K562 (cell line): ENCODE results near the gene SMG6. TPM values are rescaled to one million over a fixed set of nuclear protein-coding genes. Genes with fewer than 3 reads are reported as not detected.

Experiments used
- ATAC-seq: fragments of 200-7000 bp; cut with Tn5 transposase; 3 replicates; pipeline ENCODE4 v1.9.1; 2020; ENCODE audit warnings: moderate library complexity
- BruUV-seq: library from RNA; stranded (reverse); fragments of 400-500 nt; replicated peaks from 2 replicates; lab custom pipeline; 2021; lab: Mats Ljungman, UMichigan
- CTCF ChIA-PET: fragments of 300-600 bp; formaldehyde crosslinking; extraction: SDS; loops from one replicate; lab custom pipeline; 2021; ENCODE audit warnings: low intra/inter-chr PET ratio; lab: Yijun Ruan, JAX
- POLR2A ChIA-PET: fragments of 300-600, 350-650 bp; sonication (Branson Sonifier 250); formaldehyde crosslinking; extraction: SDS; loops from one replicate; lab custom pipeline; 2021; ENCODE audit warnings: antibody characterized with exemption, inconsistent platforms; lab: Yijun Ruan, JAX
- DNase-seq, 4 experiments: peaks; one replicate each; pipeline versions ENCODE4 v3.0.0 to v3.0.0-alpha.2; 2011 to 2018; ENCODE audit warnings: low spot score in 3 of 4, mixed read lengths in 3 of 4; ENCODE audit errors: extremely low read depth in 1 of 4
- FAIRE-seq: peaks from 2 replicates; lab custom pipeline; 2011; peaks lifted over from hg19 to GRCh38; lab: Jason Lieb, UNC
- H2AFZ ChIP-seq: 2 replicates; pipeline ENCODE4 v1.6.0; 2011; ENCODE audit warnings: low read depth, low read length, control low read depth, inconsistent platforms
- H3K27ac ChIP-seq: fragments of 200-600 bp; 3 replicates; pipeline ENCODE4 v1.8.0; 2011; ENCODE audit warnings: low read depth, mild to moderate bottlenecking, control low read depth, inconsistent platforms, low read length, moderate library complexity, mixed read lengths; ENCODE audit errors: extremely low read depth
- H3K27me3 ChIP-seq, 2 experiments: fragments of 300-600 bp in 1 of 2; 2 replicates in 1 of 2; 3 replicates in 1 of 2; pipeline versions ENCODE4 v1.6.0 to v1.8.0; 2011; ENCODE audit warnings: inconsistent platforms in 2 of 2, low read length in 2 of 2, mild to moderate bottlenecking in 1 of 2, mixed read lengths in 1 of 2, moderate library complexity in 1 of 2; ENCODE audit not compliant: control insufficient read depth in 2 of 2, insufficient read depth in 2 of 2
- H3K36me3 ChIP-seq: fragments of 300-600 bp; 3 replicates; pipeline ENCODE4 v1.8.0; 2011; ENCODE audit warnings: mild to moderate bottlenecking, low read length, inconsistent platforms; ENCODE audit not compliant: control insufficient read depth, insufficient read depth
- H3K4me1 ChIP-seq, 2 experiments: fragments of 200-600 bp in 1 of 2; replicated peaks in 1 of 2; 2 replicates in 1 of 2; 3 replicates in 1 of 2; pipeline versions ENCODE4 v1.5.1 to v1.8.0; 2011; ENCODE audit warnings: inconsistent platforms in 2 of 2, low read length in 2 of 2, mild to moderate bottlenecking in 1 of 2, mixed read lengths in 1 of 2, moderate library complexity in 1 of 2; ENCODE audit not compliant: control insufficient read depth in 2 of 2, insufficient read depth in 2 of 2
- H3K4me2 ChIP-seq: 2 replicates; pipeline ENCODE4 v1.6.1; 2011; ENCODE audit warnings: low read length, control low read depth, inconsistent platforms, mixed read lengths; ENCODE audit not compliant: insufficient read depth
- H3K4me3 ChIP-seq: fragments of 200-600 bp; sonication (generic), shearing (Covaris generic); 2 replicates; pipeline ENCODE4 v1.5.1; 2016; ENCODE audit warnings: control low read depth, inconsistent platforms
- H3K79me2 ChIP-seq: fragments of 200-600 bp; 3 replicates; pipeline ENCODE4 v1.8.0; 2011; ENCODE audit warnings: low read length, inconsistent platforms; ENCODE audit not compliant: control insufficient read depth, insufficient read depth
- H3K9ac ChIP-seq, 2 experiments: 2 replicates each; pipeline versions ENCODE4 v1.6.0 to v1.6.1; 2011; ENCODE audit warnings: low read depth in 2 of 2, low read length in 2 of 2, control low read depth in 1 of 2, inconsistent platforms in 1 of 2, mild to moderate bottlenecking in 1 of 2, mixed read lengths in 1 of 2; ENCODE audit not compliant: insufficient read depth in 1 of 2
- H3K9me1 ChIP-seq: one replicate; pipeline ENCODE4 v1.6.0; 2011; ENCODE audit warnings: inconsistent platforms, mild to moderate bottlenecking, low read length, moderate library complexity; ENCODE audit not compliant: control insufficient read depth, insufficient read depth
- H3K9me3 ChIP-seq: replicated peaks from 2 replicates; pipeline ENCODE4 v1.5.1; 2011; ENCODE audit warnings: low read depth, low read length, inconsistent platforms; ENCODE audit not compliant: control insufficient read depth, insufficient read depth
- H4K20me1 ChIP-seq: replicated peaks from 2 replicates; pipeline ENCODE4 v1.6.1; 2011; ENCODE audit warnings: low read length, inconsistent platforms, mixed read lengths; ENCODE audit not compliant: control insufficient read depth, insufficient read depth
- CREBBP ChIP-seq: IDR thresholded peaks from one replicate; pipeline ENCODE4 v1.6.1; 2012; ENCODE audit warnings: low read depth, mild to moderate bottlenecking, control low read depth, inconsistent platforms, low read length
- HOXB6 ChIP-seq: fragments of 250-450 bp; sonication (Bioruptor Pico); IDR thresholded peaks from 2 replicates; pipeline ENCODE4 v1.5.1; 2022; ENCODE audit warnings: mild to moderate bottlenecking, borderline replicate concordance
- IRF9 ChIP-seq: fragments of 450-650 bp; IDR thresholded peaks from 2 replicates; pipeline ENCODE4 v1.6.1; 2016; ENCODE audit warnings: missing biosample characterization, missing genetic modification characterization
- MEF2D ChIP-seq: conservative IDR thresholded peaks from 2 replicates; pipeline ENCODE4 v1.6.1; 2016; ENCODE audit warnings: low read depth, missing genetic modification characterization, missing compliant biosample characterization
- NFRKB ChIP-seq: fragments of 450-650 bp; IDR thresholded peaks from 2 replicates; pipeline ENCODE4 v1.6.1; 2016; ENCODE audit warnings: low read depth
- SRSF7 ChIP-seq: fragments of 200-400 bp; formaldehyde crosslinking; optimal IDR thresholded peaks from 2 replicates; pipeline ENCODE3; 2017; ENCODE audit warnings: mild to moderate bottlenecking, low read depth, low read length
- STAT5A ChIP-seq: IDR thresholded peaks from 2 replicates; pipeline ENCODE4 v1.6.1; 2012; ENCODE audit warnings: low read length, inconsistent platforms, borderline replicate concordance
- TAF1 ChIP-seq: IDR thresholded peaks from 2 replicates; pipeline ENCODE4 v1.6.1; 2011; ENCODE audit warnings: mild to moderate bottlenecking, low read length, moderate library complexity; ENCODE audit not compliant: insufficient read depth, control insufficient read depth, severe bottlenecking; ENCODE audit errors: extremely low read depth
- TRIM28 ChIP-seq: fragments of 450-650 bp; IDR thresholded peaks from 2 replicates; pipeline ENCODE4 v1.6.1; 2017
- ZKSCAN1 ChIP-seq: fragments of 150-350 bp; IDR thresholded peaks from 2 replicates; pipeline ENCODE4 v1.6.1; 2016; ENCODE audit warnings: low read depth, low read length
- ZNF174 ChIP-seq: fragments of 250-450 bp; sonication (Bioruptor Pico); IDR thresholded peaks from 2 replicates; pipeline ENCODE4 v1.4.0; 2020; ENCODE audit warnings: mild to moderate bottlenecking
- ZNF436 ChIP-seq: fragments of 250-450, 450-650 bp; sonication (Bioruptor Pico); formaldehyde crosslinking; IDR thresholded peaks from 2 replicates; pipeline ENCODE4 v1.7.0; 2020; ENCODE audit warnings: mild to moderate bottlenecking
- ZZZ3 ChIP-seq: fragments of 450-650 bp; IDR thresholded peaks from 2 replicates; pipeline ENCODE4 v1.6.1; 2016; ENCODE audit warnings: antibody characterized with exemption, mild to moderate bottlenecking, moderate library complexity
- WGBS: fragments of 100-300 bp; shearing (Covaris generic); methylation state at CpG from one replicate; pipeline ENCODE4 v1.1.6; 2016; ENCODE audit warnings: low coverage, mixed read lengths; ENCODE audit not compliant: insufficient coverage; ENCODE audit errors: missing lambda C conversion rate; 5-methylcytosine and 5-hydroxymethylcytosine counted together
- in situ Hi-C: fragments of 300-500 bp; cut with MboI; formaldehyde crosslinking; loops from 4 replicates; pipeline ENCODE4 v1.15.0; 2018; ENCODE audit warnings: inconsistent platforms, mixed read lengths
- intact Hi-C: fragments of 100-400 bp; cut with micrococcal nuclease; formaldehyde crosslinking; loops from 2 replicates; pipeline ENCODE4 v1.14.2; 2022
- polyA plus RNA-seq, 8 experiments: library from polyadenylated mRNA; depleted of rRNA in 4 of 8; stranded (reverse) in 5 of 8; unstranded in 3 of 8; fragments of >200 nt; fragmentation: Nextera tagmentation in 2 of 8; fragmentation: Illumina TruSeq in 1 of 8; extraction: Ambion mirVana in 2 of 8; extraction: Trizol in 1 of 8; gene quantifications; 2 replicates each; pipeline versions ENCODE4 v1.2.1 to v1.2.3, GENCODE V29; 2011 to 2014; ENCODE audit warnings: inconsistent platforms in 1 of 8, missing spikeins in 1 of 8
- total RNA-seq, 7 experiments: library from RNA; depleted of rRNA in 6 of 7; stranded (reverse); fragments of >200 nt in 6 of 7; fragmentation: Illumina TruSeq in 2 of 7; extraction: Trizol in 2 of 7; gene quantifications; 2 replicates each; pipeline versions ENCODE4 v1.2.1 to v1.2.3, GENCODE V29; 2011 to 2021; ENCODE audit warnings: low replicate concordance in 1 of 7
- TF ChIP-seq, protein P1 (sequence below): fragments of 150-350 bp; conservative IDR thresholded peaks from 2 replicates; pipeline ENCODE4 v1.6.1; 2014; ENCODE audit warnings: low read length
- TF ChIP-seq, protein P2 (sequence below): fragments of 450-650 bp; IDR thresholded peaks from 2 replicates; pipeline ENCODE4 v1.7.0; 2016; ENCODE audit warnings: borderline replicate concordance

Gene SMG6
- total and polyA plus RNA-seq, 9 of the 15 experiments (the other 6 are each of a cell fraction or from before 2014, with no cell fraction given) = 0.44 to 13.9 (median 6.0) TPM

DNA sequence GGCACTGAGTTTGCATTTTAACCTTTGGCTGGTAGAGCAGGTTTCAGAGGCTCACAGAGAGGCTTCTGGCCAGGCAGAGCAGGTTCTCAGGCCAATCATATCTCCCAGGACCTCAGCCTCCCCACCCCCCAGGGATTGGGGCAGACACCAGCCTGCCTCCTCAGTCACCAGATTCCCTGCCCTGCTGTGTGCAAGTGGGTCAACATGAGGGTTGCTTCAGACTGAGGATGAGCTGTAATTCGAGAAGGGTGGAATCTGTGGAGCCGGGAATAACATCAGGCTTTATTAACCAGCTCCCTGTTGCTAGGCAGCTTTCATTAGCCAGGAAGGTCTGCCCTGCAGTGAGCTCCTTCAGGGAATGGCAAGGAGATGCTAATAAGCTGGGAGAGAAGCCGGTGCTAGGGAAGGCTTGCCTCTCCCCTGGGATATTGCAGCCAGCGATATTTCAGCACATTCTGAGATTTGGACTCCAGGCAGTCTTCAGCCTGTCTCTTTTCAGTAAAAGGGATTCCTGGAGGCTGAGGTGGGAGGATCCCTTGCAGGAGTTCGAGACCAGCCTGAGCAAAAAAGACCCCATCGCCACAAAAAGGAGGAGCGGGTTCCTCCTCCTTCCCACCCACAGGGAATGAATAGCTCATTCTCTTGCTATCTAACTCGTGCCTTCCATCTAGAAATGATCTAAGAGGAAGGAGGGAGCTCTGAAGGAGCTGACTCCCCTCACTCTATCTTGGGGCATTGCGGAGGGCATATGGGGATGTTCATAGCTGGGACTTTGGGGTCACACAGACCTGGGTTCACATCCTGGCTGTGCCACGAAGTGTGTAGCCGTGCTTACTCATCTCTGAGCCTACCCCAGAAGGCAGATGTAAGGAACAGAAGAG, 44.5 kb upstream of the SMG6 start (continued):
- TF ChIP-seq, protein P1, sequence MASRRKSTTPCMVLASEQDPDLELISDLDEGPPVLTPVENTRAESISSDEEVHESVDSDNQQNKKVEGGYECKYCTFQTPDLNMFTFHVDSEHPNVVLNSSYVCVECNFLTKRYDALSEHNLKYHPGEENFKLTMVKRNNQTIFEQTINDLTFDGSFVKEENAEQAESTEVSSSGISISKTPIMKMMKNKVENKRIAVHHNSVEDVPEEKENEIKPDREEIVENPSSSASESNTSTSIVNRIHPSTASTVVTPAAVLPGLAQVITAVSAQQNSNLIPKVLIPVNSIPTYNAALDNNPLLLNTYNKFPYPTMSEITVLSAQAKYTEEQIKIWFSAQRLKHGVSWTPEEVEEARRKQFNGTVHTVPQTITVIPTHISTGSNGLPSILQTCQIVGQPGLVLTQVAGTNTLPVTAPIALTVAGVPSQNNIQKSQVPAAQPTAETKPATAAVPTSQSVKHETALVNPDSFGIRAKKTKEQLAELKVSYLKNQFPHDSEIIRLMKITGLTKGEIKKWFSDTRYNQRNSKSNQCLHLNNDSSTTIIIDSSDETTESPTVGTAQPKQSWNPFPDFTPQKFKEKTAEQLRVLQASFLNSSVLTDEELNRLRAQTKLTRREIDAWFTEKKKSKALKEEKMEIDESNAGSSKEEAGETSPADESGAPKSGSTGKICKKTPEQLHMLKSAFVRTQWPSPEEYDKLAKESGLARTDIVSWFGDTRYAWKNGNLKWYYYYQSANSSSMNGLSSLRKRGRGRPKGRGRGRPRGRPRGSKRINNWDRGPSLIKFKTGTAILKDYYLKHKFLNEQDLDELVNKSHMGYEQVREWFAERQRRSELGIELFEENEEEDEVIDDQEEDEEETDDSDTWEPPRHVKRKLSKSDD = no peak
- TF ChIP-seq HOXB6 (CRISPR knock-in tag) = no peak
- no peak for TF ChIP-seq TRIM28
- TF ChIP-seq ZNF436 (CRISPR knock-in tag) = no peak
- no peak for TF ChIP-seq CREBBP
- no peak for TF ChIP-seq NFRKB
- TF ChIP-seq, all 486 proteins: peak for 0

DNA sequence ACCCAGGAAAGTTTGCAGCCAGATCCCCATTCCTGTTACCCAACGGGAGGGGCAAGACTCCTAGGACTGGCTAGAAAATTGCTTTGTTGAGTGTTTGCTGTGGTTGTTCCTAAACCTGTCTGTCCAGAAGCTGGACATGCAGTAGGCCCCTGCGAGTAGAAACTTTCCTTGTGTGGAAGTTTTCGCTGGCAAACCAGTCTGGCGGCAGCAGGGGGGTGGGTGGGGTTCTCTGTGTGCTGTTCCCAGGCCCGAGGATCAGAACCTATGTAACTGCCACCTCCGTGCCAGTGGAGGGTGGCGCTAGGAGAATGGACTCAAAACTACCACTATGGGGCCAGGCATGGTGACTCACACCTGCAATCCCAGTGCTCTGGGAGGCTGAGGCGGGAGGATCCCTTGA, 42.9 kb upstream of the SMG6 start:
- in situ Hi-C loops (no loop called here), intact Hi-C loops (no loop called here)
- H3K36me3 ChIP-seq = peaks cover 7% of the 10 kb centered on the region; the same call in 1 of the 3 replicates
- ChIA-PET CTCF (no interaction called here), POLR2A (interaction anchor here (0.7 to 1.5 kb wide), 3 partner anchors 10 to 339 kb away, joined by 3 to 5 read pairs (median 4); partner anchors contain the start of gene TSR1)
- WGBS = 91% methylated on average over 7 of the region's 8 CpGs
- no peak for FAIRE-seq
- ATAC-seq = no peak
- DNase-seq = no peak
- H3K4me3 ChIP-seq = no peak overlapping the region
- no peaks in the 10 kb centered on the region for H3K9me3 ChIP-seq
- H3K27me3 ChIP-seq = no peaks in the 10 kb centered on the region
- H3K79me2 ChIP-seq = no peaks in the 10 kb centered on the region
- H2AFZ ChIP-seq = no peak overlapping the region
- H4K20me1 ChIP-seq = no peaks in the 10 kb centered on the region
- no peak overlapping the region for H3K4me2 ChIP-seq
- H3K9me1 ChIP-seq = no peaks in the 10 kb centered on the region
- no peak overlapping the region for H3K27ac ChIP-seq
- no TSS peak for BruUV-seq
- no peak overlapping the region for H3K9ac ChIP-seq
- H3K4me1 ChIP-seq = peaks cover 0 to 4% of the 10 kb centered on the region in 2 experiments; a peak in 3 of 5 replicates
- TF ChIP-seq ZZZ3 (no peak), IRF9 (tag) (no peak), ZKSCAN1 (no peak), STAT5A (no peak), TAF1 (no peak), MEF2D (tag) (no peak), ZNF174 (no peak), SRSF7 (no peak)
- TF ChIP-seq, protein P2, sequence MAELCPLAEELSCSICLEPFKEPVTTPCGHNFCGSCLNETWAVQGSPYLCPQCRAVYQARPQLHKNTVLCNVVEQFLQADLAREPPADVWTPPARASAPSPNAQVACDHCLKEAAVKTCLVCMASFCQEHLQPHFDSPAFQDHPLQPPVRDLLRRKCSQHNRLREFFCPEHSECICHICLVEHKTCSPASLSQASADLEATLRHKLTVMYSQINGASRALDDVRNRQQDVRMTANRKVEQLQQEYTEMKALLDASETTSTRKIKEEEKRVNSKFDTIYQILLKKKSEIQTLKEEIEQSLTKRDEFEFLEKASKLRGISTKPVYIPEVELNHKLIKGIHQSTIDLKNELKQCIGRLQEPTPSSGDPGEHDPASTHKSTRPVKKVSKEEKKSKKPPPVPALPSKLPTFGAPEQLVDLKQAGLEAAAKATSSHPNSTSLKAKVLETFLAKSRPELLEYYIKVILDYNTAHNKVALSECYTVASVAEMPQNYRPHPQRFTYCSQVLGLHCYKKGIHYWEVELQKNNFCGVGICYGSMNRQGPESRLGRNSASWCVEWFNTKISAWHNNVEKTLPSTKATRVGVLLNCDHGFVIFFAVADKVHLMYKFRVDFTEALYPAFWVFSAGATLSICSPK = no peak
